ENCODE data around the gene CAPS2. TPM values are rescaled to one million over a fixed set of nuclear protein-coding genes. Genes with fewer than 3 reads are reported as not detected.
A peak's percentile ranks its signal among the peaks of the same experiment; 100 is the strongest.
"Not testable (repeated sequence)": the region's sequence is repeated elsewhere in the genome, so short reads cannot be mapped to it uniquely, and the experiment has no call there.

The CAPS2 gene
- total RNA-seq, result 6.4 TPM
- long read RNA-seq, partial matches to known transcripts, result 0 of 5 reads
- long read RNA-seq, other reads (novel, unspliced or antisense), result 5 of 5 reads

DNA sequence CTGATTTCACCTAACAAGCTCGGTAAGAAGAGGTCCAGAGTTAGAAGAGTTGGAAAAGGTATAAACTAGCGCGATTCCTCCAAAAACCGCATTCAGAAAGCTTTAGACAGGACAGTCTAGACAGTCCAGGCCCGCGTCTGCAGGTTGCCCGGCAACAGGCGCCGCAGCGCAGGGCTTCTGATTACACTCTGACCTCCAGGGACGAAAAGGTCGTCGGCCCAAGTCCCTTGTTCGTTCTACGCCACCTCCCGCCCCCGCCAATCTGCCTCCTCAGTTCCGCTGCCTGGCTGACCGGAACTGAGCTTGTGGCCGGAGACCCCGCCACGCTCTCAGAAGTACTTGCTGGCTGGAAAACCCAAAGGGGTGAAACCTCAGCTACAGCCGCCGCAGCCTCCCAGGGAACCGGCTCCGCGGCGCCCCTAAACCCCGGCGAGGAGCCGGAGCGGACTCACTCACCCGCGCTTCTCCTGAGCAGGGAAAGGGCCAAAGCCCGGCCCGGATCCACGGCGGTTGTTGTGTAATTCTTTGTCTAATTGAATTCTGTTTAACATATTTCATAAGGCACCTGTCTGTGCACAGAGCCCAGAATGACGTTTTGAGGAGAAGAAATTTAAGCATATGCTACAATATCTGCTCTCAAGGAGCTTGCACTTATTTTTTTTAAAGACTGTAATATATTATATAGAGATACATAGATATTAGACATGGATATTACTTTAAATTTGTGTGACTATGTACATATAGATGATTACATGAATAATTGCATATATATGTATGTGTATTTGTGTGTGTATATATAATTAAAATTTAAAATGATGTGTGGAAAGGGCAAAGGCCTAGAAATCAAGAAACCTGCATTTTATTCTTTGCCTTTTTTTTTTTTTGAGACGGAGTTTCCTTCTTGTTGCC lies at the start of gene CAPS2:
Gene CAPS2, minus strand, starts transcription at position 407 of the 909 bp plus-strand sequence. CDS start 3,826 bp downstream, outside the sequence.
- peak; percentile 92 for DNase-seq (ENCODE audit: low spot score)

DNA sequence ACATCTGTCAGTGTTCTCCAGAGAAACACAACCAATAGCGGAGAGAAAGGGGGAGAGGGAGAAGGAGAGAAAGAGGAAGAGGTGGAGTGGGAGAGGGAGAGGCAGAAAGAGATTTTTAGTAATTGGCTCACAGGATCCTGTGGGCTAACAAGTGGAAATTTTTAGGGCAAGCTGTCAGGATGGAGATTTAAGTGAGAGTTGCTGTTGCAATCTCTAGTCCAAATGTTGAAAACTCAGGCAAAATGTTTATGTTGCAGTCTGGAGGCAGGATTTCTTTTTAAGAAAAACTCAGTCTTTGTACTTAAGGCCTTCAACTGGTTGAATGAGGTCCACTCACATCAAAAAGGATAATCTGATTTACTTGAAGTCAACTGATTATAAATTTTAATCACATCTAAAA lies 48.2 kb upstream of the CAPS2 start:
- DNase-seq (ENCODE audit: low spot score), result no peak

DNA sequence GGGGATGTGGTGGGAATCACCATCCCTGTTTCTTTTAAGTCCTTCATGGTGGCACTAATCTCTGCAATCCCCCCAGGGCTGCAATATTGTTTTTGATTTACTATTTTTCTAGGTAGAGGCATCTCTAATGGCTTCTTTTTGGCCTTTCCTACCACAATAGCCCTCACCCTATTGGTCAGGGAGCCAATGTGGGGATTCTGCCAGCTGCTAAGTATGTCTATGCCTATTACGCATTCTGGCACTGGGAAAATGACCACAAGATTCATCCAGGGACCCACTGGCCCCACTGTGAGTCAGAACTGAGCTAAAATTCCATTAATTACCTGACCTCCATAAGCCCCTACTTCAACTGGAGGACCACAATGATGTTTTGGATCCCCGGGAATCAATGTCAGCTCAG lies 44.8 kb upstream of the CAPS2 start:
- DNase-seq (ENCODE audit: low spot score), result no peak

DNA sequence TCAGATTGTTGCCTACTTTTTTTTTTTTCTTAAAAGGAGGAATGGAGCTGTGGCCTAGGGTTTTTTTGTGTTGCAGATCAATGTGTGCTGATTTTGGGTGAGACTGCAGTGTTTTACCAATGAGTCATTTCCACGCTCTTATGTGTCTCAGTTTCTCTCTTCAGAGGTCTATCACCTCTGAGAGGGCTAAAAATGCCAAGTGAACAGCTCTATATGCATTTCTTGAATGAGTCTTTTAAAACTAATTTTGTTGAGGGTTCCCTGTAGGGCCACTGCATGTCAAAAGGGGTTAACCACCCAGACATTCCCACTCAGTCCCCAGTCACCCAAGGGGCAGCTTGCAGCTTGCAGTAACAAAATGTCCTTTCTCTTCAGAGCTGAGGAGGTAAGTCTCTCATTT lies 36.5 kb upstream of the CAPS2 start:
- DNase-seq (ENCODE audit: low spot score), result no peak

DNA sequence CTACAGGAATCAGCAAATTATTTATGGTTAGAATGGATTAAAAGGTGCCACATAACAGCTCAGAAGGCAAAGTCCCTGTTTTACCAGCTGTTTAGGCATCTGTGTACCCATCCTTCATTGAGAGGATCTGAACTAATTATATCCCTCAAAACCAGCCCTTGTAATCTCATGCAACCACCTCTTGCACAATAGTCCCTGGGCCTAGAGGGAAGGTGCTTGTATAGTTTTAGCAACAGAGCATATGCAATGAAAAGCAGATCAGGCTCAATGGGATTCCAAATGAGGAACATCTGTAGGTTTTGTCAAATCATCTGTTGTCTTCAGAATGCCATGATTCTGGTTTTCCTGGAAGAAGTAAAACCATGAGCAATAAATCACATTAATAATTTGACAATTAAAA lies 34.8 kb upstream of the CAPS2 start:
- no peak for DNase-seq (ENCODE audit: low spot score)

DNA sequence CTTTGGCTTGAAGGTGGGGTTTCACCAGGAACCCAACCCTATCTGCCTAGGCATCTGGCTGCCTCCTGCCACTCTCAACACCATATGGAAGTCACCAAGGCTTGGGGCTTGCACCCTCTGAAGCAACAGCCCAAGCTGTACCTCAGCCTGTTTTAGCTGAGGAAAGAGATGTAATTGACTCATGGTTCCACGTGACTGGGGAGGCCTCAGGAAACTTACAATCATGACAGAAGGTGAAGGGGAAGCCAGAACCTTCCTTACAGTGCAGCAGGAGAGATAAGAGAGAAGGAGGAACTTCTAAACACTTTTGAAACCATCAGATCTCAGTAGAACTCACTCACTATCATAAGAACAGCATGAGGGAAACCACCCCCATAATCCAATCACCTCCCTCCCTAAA lies 31.3 kb upstream of the CAPS2 start:
- DNase-seq (ENCODE audit: low spot score), result no peak

DNA sequence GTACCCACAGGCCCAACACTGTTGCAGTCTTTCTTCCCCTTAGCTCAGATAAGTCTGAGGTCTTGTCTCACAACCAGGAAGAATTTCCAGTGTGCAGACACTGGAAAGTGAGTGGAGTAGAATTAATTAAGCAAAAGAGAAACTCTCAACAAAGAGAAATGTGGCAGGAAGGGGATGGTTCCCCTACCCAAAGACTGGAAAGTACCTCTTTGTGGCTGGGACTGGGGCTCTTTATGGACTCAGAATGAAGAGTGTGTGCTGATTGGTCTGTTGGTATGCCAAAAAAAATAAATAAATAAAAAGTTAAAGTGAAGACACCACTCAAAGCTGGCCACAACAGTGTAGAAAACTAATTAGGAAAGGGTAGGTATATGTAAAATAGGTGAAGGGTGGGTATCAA lies 30.8 kb upstream of the CAPS2 start:
- no peak for DNase-seq (ENCODE audit: low spot score)

DNA sequence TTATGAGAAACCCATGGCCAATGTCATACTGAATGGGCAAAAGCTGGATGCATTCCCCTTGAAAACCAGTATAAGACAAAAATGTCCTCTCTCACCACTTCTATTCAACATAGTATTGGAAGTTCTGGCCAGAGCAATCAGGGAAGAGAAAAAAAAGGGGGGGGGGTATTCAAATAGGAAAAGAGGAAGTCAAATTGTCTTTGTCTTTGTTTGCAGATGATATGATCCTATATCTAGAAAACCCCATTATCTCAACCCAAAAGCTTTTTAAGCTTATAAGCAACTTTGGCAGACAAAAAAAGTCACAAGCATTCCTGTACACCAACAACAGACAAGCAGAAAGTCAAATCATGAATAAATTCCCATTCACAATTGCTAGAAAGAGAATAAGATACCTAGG lies 23.9 kb upstream of the CAPS2 start:
- DNase-seq (ENCODE audit: low spot score), result no peak

DNA sequence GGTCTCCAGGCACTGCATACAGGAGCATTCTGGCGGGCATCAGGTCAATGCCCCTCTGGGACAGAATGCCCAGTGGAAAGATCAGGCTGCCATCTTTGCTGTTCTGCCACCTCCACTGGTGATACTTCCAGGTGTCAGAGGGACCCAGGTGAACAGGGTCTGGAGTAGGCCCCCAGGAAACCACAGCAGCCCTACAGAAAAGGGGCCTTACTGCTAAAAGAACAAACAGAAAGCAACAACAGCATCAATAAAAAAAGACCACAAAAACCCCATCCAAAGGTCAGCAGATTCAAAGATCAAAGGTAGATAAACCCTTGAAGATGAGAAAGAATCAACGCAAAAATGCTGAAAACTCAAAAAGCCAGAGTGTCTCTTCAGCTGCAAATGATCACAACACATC lies 20.3 kb upstream of the CAPS2 start:
- no peak for DNase-seq (ENCODE audit: low spot score)

DNA sequence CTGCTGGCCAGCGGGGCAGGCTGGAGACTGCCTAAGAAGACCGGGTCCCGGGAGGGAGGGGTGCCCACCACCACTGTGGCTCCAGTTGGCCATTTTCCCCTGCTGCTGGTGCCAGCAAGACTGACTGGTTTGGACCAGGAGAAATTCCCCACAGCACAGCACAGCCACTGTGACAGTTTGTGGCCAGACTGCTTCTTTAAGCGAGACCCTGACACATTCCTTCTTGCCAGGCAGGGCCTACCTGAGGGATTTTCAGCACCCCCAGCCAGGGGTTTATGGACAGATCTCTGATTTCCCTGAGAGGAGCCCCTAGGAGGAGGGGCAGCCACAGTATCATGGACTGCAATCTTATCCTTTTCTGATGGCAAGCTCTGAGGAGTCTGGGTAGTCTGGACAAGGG lies 19.8 kb upstream of the CAPS2 start:
- no peak for DNase-seq (ENCODE audit: low spot score)

DNA sequence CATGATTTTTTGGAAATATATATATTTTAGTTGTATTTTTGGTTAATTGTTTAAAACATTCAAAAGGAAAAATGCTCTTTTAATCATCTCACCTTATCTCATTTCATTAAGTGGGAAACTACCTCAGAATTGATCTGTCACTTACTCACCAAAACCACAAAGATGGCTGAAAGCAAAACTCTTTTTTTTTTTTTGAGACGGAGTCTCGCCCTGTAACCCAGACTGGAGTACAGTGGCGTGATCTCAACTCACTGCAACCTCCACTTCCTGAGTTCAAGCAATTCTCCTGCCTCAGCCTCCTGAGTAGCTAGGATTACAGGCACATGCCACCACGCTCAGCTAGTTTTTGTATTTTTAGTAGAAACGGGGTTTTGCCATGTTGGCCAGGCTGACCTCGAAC lies 16.1 kb upstream of the CAPS2 start:
- not testable (repeated sequence) for DNase-seq (ENCODE audit: low spot score)

DNA sequence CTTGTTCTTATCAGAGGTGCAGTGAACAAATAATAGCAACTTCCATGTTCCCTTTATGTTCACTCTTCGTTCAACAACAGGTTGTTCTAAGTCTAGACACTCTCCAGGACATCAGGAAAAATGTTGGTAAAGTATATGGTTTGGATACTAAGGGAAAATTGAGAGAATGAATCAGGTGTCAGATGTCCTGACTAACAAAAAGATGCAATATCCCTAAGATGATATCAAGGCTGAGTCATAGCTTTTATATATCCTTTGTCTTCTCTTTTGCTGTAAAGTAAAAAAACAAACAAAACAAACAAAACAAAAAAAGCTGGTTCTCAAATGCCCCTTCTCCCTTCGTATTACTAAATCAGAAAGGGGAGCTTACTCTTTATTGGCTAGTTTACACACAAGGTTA lies 15.4 kb upstream of the CAPS2 start:
- no peak for DNase-seq (ENCODE audit: low spot score)

DNA sequence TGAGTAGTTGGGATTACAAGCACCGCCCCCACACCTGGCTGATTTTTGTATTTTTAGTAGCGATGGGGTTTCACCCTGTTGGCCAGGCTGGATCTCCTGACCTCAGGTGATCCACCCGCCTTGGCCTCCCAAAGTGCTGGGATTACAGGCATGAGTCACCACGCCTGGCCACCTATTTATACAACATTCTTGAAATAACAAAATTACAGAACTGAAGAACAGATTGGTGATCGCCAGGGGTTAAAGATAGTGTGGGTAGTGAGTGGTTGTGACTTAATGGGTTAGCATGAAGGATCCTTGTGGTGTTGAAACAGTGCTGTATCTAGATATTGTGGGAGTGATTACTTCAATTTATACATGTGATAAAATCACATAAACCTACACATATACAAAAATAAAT lies 11.7 kb upstream of the CAPS2 start:
- no peak for DNase-seq (ENCODE audit: low spot score)

DNA sequence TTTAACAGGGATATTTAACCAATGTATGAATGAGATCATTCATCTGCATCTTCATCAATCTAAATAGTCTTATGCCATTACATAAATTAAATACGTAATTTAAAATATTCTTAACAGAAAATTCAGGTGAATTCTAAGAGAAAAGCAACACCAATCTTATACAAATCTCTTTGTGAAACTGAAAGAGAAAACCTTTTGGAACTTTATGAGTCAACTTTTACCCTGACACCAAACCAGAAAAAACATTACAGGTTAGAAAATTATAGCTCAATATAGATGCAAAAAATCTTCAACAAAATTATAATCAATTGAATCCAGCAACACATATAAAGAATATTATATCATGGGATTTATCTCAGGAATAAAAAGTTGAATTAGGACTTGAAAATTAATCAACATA lies 7.8 kb upstream of the CAPS2 start:
- no peak for DNase-seq (ENCODE audit: low spot score)

DNA sequence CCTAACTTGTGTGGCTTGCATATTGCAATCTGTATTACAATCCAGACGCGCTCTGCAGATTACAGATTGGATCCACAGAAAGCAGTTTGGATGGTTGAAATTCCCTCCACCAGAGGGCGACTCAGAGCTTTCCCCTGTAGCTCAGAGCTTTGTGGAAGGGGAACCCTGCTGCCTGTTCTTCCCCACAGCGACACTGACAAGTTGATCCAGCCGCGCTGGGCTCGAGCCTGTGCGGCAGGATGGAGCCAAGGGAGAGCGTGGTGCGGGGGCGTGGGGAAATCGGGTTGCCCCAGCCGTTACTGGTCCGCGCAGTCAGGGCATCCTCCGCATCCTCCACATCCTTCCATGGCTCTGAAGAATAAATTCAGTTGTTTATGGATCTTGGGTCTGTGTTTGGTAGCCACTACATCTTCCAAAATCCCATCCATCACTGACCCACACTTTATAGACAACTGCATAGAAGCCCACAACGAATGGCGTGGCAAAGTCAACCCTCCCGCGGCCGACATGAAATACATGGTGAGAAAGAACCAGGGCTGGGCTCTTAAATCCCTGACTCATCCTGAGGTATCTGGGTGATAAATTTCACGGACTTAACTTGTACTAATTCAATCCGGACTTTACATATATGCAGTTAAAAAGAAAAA lies 4.4 kb upstream of the CAPS2 start, which contains the start of gene GLIPR1L1:
Gene GLIPR1L1, plus strand, starts transcription at position 287 of the 647 bp plus-strand sequence. Its CDS starts 59 bp downstream, at position 346.
- peak; percentile 90 for DNase-seq (ENCODE audit: low spot score)

DNA sequence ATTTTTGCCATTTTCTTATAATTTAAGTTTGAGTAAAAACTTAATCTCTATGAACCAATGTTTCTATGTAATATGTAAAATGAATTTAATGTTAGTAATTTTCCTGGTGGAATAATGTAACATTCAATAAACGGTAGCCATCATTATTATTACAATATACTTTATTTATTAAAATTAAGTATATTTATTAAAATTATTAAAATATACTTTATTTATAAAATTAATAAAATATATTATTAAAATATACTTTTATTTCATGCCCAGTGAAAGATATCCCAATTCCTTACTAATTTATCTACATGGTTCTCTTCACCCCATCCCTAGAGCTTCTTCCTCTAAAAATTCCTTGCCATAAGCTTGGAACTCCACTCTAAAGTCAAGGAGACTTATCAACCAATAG lies 2.5 kb downstream of the CAPS2 start:
- DNase-seq (ENCODE audit: low spot score), result no peak

DNA sequence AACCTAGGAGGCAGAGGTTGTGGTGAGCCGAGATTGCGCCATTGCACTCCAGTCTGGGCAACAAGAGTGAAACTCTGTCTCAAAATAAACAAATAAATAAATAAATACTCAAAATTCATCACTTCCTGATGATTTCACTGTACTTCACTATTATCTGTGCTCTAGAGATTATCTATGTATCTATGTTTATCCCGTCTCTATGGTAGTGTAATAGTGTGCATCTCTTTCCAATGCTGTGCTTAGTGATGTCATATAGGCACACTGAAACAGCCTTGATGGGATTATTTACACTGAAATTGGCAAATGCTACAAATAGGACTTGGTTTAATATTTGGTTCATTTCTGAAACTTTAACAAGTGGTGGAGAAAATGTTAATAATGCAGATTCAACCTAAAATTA lies 6.5 kb downstream of the CAPS2 start:
- DNase-seq (ENCODE audit: low spot score), result no peak

DNA sequence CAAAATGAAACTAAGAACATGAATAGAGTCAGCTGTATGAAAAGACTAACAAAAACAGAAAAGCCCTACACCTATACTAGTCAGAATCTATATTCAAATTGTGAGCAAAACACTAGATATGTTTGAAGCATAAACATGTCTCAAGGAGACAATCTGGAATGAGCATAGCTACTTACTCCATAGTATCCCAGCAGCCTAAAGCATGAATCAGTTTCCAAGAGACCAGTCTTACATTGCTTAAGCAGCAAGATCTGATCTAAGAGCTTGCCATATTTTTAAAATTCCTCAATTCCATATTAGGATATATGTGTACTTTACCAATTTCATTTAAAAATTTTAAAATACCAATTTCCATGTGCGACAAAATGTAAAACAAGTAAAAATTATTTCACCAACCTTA lies 7.7 kb downstream of the CAPS2 start:
- DNase-seq (ENCODE audit: low spot score), result no peak

DNA sequence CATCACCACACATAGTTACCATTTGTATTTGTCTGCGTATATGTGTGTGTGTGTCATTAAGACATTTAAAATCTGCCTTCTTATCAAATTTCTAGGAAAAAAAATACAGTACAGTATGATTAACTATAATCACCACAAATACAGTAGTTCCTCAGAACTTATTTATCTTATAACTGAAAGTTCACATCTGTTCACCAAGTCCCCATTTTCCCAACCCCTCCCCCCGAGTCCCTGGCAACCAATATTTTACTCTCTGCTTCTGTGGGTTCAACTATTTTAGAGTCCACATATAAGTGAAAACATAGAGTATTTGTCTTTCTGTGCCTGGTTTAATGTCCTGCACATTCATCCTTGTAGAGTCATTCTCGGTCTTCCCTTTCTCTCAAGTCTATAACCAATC lies 12.3 kb downstream of the CAPS2 start:
- no peak for DNase-seq (ENCODE audit: low spot score)

DNA sequence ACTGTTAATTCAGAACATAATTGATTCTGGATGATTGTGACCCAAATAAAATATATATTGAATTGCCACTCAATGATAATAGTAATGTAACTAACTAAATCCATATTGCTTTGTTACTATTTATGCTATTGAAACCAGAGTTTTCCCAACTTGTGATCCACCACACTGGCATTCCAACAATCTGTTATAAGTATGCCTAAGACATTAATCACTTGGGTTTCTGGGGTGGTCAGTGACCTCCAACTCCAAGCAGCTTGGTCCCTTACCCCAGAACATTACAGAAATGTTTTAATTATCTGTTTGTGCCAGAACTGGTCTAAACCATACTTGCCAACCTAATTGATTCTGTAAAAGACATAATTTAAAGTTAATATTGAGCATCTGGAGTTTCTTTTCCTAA lies 14.6 kb downstream of the CAPS2 start:
- DNase-seq (ENCODE audit: low spot score), result no peak

DNA sequence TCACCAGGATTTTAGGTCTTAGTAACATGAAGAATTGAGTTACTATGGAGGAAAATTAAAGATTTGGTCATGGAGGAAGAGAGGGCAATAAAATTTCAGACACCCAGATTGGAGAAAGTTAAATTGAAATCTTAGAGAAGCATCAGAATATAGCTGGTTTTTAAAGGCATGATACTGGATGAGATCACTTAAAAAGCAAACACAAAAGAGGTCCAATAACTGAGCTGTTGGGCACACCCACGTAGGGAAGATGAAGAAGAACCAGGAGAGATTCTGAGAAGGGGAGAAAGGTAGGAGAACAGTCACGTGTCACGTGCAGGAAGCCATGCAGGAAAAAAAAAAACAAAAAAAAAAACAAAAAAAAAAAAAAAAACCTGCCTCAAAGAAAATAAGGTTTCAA lies 18.8 kb downstream of the CAPS2 start:
- DNase-seq (ENCODE audit: low spot score), result no peak

DNA sequence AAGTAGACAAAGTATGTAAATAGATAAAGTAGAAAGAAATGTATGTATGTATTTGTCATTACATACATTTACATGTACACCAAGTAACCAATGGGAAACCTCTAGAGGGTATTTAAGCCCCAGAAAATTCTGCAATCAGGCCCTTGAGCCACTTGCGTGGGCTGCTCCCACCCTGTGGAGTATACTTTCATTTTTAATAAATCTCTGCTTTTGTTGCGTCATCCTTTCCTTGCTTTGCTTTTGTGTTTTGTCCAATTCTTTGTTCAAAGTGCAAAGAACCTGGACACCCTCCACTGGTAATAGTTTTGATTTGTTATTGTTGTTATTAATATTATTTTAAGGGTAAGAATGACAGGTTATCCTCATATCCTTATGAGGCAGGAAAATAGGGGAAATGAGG lies 21.8 kb downstream of the CAPS2 start:
- no peak for DNase-seq (ENCODE audit: low spot score)
